Rectal smooth muscle tissue (tissue), 1 donor: ENCODE data around the gene GPR152.
A peak's percentile ranks its signal among the peaks of the same experiment; 100 is the strongest.
"Not testable (repeated sequence)": the region's sequence is repeated elsewhere in the genome, so short reads cannot be mapped to it uniquely, and the experiment has no call there.

Experiments used
- H3K27ac ChIP-seq: one replicate; pipeline ENCODE4 v1.7.0; 2013; ENCODE audit warnings: low read depth, low read length, inconsistent platforms
- H3K27me3 ChIP-seq: one replicate; pipeline ENCODE4 v1.7.0; 2013; ENCODE audit warnings: low read length; ENCODE audit not compliant: control insufficient read depth, insufficient read depth
- H3K36me3 ChIP-seq: one replicate; pipeline ENCODE4 v1.7.0; 2013; ENCODE audit warnings: low read length; ENCODE audit not compliant: control insufficient read depth, insufficient read depth
- H3K4me1 ChIP-seq: one replicate; pipeline ENCODE4 v1.7.0; 2013; ENCODE audit warnings: low read length; ENCODE audit not compliant: control insufficient read depth, insufficient read depth
- H3K4me3 ChIP-seq: one replicate; pipeline ENCODE4 v1.7.0; 2013; ENCODE audit warnings: low read length
- H3K9ac ChIP-seq: one replicate; pipeline ENCODE4 v1.7.0; 2013; ENCODE audit warnings: low read length

GPR152 gene

GRCh38 chr11:67410369-67410831 is 42.1 kb downstream of the GPR152 start:
- Histone ChIP-seq H3K27ac (no peak overlapping the region), H3K4me1 (no peaks in the 10 kb centered on the region), H3K4me3 (no peak overlapping the region), H3K36me3 (no peaks in the 10 kb centered on the region), H3K27me3 (peaks cover 16% of the 10 kb centered on the region), H3K9ac (no peak overlapping the region)

- no peaks in the 10 kb centered on the region for H3K4me1 ChIP-seq
- H3K9ac ChIP-seq: no peak overlapping the region
- H3K27me3 ChIP-seq: peaks cover 16% of the 10 kb centered on the region
- H3K27ac ChIP-seq: no peak overlapping the region
- no peaks in the 10 kb centered on the region for H3K36me3 ChIP-seq
- peak overlapping the region; percentile 2 for H3K4me3 ChIP-seq
These were observed 42.7 kb downstream of the GPR152 start for GRCh38 chr11:67409781-67410368.

GRCh38 chr11:67409261-67409666 is 43.3 kb downstream of the GPR152 start:
- no peaks in the 10 kb centered on the region for H3K4me1 ChIP-seq
- no peak overlapping the region for H3K9ac ChIP-seq
- no peaks in the 10 kb centered on the region for H3K36me3 ChIP-seq
- no peak overlapping the region for H3K27ac ChIP-seq
- peaks cover 16% of the 10 kb centered on the region for H3K27me3 ChIP-seq
- no peak overlapping the region for H3K4me3 ChIP-seq

DNA sequence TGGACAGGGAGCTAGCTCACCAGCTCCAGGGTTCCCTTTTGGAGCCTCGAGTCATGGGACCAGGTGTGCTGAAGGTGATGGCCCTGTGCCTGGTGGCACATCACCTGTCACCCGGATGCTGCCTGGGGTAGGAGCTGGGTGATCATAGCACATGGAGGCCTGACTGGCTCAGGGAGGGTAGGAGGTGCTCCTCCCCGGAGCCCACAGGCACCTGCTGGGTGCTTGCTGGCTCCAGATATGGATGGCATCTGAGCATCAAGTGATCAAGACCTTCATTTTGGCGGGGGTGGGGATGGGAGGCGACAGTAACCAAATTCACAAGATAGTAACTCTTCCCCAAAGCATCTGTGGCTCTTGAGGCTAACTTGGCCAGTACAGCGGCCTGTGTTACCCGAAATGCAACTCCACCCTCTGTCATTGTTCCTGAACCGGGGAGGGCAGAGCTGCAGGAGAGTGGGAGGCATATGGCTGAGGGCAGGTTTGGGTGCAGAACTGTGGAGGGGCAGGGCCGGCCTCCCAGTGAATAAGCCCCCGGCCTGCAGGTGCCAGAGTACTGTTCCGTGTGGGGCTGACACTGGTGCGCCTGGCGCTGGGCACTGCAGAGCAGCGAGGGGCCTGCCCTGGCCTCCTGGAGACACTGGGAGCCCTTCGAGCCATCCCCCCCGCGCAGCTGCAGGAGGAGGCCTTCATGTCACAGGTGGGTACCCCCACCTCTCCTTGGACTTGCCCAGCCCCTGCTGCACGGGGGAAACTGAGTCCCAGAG is 43.9 kb downstream of the GPR152 start:
- no peak overlapping the region for H3K9ac ChIP-seq
- H3K4me1 ChIP-seq: no peaks in the 10 kb centered on the region
- no peak overlapping the region for H3K27ac ChIP-seq
- no peaks in the 10 kb centered on the region for H3K36me3 ChIP-seq
- no peak overlapping the region for H3K4me3 ChIP-seq
- H3K27me3 ChIP-seq: peaks cover 16% of the 10 kb centered on the region

DNA sequence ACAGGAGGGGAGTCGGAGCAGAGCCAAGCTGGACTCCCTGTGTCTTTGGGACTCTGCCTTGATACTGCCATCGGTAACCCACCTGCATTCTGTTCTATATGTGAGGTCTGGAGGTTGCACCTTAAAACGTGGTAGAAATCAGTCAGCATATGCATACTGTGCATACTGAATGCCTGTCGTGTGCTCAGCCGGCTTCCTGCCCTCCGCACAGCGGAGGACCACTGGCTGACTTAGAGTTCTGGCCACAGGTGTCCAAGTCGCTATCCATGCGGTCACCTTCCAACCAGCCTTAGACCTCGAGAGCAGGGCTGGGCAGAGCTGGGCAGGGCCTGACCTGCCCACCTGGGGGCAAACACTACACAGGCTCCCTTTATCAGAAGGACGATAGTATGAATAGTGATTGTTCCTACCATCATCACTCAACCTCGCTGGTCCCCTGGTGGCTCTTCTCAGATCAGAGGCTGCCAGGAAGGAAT is 44.8 kb downstream of the GPR152 start:
- Histone ChIP-seq H3K4me1 (no peaks in the 10 kb centered on the region), H3K27me3 (peaks cover 16% of the 10 kb centered on the region), H3K27ac (no peak overlapping the region), H3K4me3 (no peak overlapping the region), H3K36me3 (no peaks in the 10 kb centered on the region), H3K9ac (no peak overlapping the region)

DNA sequence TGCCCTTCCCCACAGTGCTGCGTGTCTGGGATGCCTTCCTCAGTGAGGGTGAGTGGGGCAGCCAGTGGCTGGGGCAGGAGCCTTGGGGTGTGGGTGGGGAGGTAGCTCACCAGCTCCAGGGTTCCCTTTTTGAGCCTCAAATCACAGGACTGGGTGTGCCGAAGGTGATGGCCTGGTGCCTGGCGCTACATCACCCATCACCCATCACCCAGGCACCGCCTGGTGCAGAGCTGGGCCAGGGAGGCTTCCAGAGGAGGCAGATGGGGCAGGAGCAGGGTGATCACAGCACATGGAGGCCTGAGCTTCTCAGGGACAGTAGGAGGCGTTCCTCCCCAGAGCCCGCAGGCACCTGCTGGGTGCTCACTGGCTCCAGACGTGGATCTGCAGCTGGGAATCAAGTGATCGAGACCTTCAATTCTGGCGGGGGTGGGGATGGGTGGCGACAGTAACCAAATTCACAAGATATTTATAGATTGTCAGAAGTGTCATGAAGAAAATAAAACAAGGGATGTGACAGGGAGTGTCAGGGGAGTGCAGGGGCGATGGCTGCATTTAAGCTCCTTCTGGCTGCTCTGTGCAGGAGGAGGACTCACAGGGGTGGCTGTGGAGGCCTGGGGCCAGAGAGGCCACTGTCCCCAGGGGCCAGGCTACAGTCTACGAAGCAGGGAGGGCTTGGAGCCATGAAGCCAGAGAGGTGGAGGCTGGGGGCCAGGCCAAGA is 45.4 kb downstream of the GPR152 start:
- no peaks in the 10 kb centered on the region for H3K36me3 ChIP-seq
- H3K4me3 ChIP-seq: no peak overlapping the region
- peaks cover 16% of the 10 kb centered on the region for H3K27me3 ChIP-seq
- no peak overlapping the region for H3K9ac ChIP-seq
- H3K4me1 ChIP-seq: no peaks in the 10 kb centered on the region
- no peak overlapping the region for H3K27ac ChIP-seq

- H3K4me1 ChIP-seq: no peaks in the 10 kb centered on the region
These were observed 46.0 kb downstream of the GPR152 start for GRCh38 chr11:67406420-67406968.

GRCh38 chr11:67405688-67406339 is 46.7 kb downstream of the GPR152 start:
- Histone ChIP-seq H3K36me3 (no peaks in the 10 kb centered on the region), H3K27ac (no peak overlapping the region), H3K9ac (no peak overlapping the region), H3K4me1 (no peaks in the 10 kb centered on the region), H3K27me3 (peaks cover 10% of the 10 kb centered on the region), H3K4me3 (no peak overlapping the region)

More at GRCh38 chr11:67406420-67406968, 46.0 kb downstream of the GPR152 start:
- Histone ChIP-seq H3K9ac (no peak overlapping the region), H3K27ac (no peak overlapping the region), H3K4me3 (no peak overlapping the region), H3K27me3 (peaks cover 16% of the 10 kb centered on the region), H3K36me3 (no peaks in the 10 kb centered on the region)

GRCh38 chr11:67405196-67405567 is 47.3 kb downstream of the GPR152 start:
- peaks cover 4% of the 10 kb centered on the region for H3K4me1 ChIP-seq
- peak overlapping the region; percentile 57 for H3K4me3 ChIP-seq
- H3K27ac ChIP-seq: no peak overlapping the region

GRCh38 chr11:67404515-67405195 is 47.9 kb downstream of the GPR152 start:
- peaks cover 4% of the 10 kb centered on the region for H3K27me3 ChIP-seq
- no peaks in the 10 kb centered on the region for H3K36me3 ChIP-seq
- H3K27ac ChIP-seq: no peak overlapping the region
- peak overlapping the region; percentile 57 for H3K4me3 ChIP-seq
- H3K9ac ChIP-seq: no peak overlapping the region
- H3K4me1 ChIP-seq: peaks cover 8% of the 10 kb centered on the region

More at GRCh38 chr11:67405196-67405567, 47.3 kb downstream of the GPR152 start:
- Histone ChIP-seq H3K27me3 (peaks cover 4% of the 10 kb centered on the region), H3K9ac (no peak overlapping the region), H3K36me3 (no peaks in the 10 kb centered on the region)

GRCh38 chr11:67403085-67403484 is 49.4 kb downstream of the GPR152 start:
- not testable (repeated sequence) for H3K4me3 ChIP-seq

More at GRCh38 chr11:67403085-67403484, 49.4 kb downstream of the GPR152 start:
- H3K27me3 ChIP-seq, H3K9ac ChIP-seq, H3K27ac ChIP-seq: not testable (repeated sequence)
- peaks cover 13% of the 10 kb centered on the region for H3K4me1 ChIP-seq
- H3K36me3 ChIP-seq: peaks cover 14% of the 10 kb centered on the region
